Measurements from ENCODE around the gene MEIS1. TPM values are rescaled to one million over a fixed set of nuclear protein-coding genes. Genes with fewer than 3 reads are reported as not detected.

MEIS1 gene
- total RNA-seq, 1 donor from 2014 or later, result 11.8 TPM

DNA sequence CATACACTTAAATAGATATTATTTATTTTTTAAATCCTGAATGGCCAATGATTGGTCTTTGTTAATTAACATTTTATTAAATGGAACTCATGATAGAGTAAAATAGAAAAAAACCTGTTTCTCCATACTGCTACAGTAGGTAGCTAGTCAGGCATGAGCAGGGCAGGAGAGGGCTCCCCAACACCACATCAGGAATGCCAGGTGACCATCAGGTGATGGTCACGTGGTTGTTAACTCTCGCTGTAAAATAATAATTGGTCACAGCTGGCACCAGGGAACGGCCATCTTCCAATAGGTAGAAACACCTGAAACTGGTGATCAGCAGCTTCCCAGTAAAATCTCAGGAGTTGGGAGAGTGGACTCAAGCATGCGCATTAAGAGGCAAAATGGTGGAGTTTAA is 172.2 kb downstream of the MEIS1 start:
- no peak for DNase-seq (ENCODE audit: extremely low read depth, low read depth, low spot score)
